Spleen (tissue), 7 donors: ENCODE results near the gene FAM237A.

Experiments
- POLR2A ChIP-seq, 3 donors: fragments of 450-650 bp; IDR thresholded peaks; one replicate each; pipeline ENCODE4 v1.5.1; 2017; ENCODE audit warnings: antibody characterized with exemption in 3 of 3, mild to moderate bottlenecking in 1 of 3
- TF ChIP-seq, protein P1 (sequence below), 11 experiments: fragments of 200-600 bp in 7 of 11; fragments of 450-650 bp in 4 of 11; sonication (generic) in 4 of 11; IDR thresholded peaks in 8 of 11; conservative IDR thresholded peaks in 3 of 11; 1 replicate in 7 of 11; 2 replicates in 4 of 11; pipeline versions ENCODE4 v1.4.0 to v1.8.0; 2016 to 2021; ENCODE audit warnings: antibody characterized with exemption in 11 of 11, inconsistent platforms in 4 of 11, mild to moderate bottlenecking in 1 of 11
- donor health status: DM: no; HTN: no; CAD: no; lungs with moderate emphysema.
- donor health status: DM: no; HTN: no; CAD: no.
- donor health status: DM: no; HTN: no; CAD: no.

DNA sequence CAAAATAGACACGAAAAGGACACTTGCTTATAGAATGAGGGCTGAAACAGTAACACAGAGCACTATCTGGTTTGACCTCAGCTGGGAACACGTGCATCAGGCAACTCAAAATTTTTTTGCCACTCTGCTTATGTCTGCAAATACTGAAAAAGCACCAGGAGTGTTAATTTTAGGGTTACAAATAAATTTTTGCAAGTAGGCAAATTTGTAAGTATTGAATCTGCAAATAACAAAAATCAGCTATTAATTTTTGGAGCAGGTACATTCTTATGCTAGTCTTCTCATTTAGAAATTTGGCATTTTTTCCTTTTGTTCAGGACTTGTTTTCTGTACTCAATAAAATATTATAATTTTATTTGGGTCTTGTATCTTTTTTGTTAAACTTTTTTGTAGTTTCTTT, 46.2 kb downstream of the FAM237A start:
- TF ChIP-seq, protein P1, sequence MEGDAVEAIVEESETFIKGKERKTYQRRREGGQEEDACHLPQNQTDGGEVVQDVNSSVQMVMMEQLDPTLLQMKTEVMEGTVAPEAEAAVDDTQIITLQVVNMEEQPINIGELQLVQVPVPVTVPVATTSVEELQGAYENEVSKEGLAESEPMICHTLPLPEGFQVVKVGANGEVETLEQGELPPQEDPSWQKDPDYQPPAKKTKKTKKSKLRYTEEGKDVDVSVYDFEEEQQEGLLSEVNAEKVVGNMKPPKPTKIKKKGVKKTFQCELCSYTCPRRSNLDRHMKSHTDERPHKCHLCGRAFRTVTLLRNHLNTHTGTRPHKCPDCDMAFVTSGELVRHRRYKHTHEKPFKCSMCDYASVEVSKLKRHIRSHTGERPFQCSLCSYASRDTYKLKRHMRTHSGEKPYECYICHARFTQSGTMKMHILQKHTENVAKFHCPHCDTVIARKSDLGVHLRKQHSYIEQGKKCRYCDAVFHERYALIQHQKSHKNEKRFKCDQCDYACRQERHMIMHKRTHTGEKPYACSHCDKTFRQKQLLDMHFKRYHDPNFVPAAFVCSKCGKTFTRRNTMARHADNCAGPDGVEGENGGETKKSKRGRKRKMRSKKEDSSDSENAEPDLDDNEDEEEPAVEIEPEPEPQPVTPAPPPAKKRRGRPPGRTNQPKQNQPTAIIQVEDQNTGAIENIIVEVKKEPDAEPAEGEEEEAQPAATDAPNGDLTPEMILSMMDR (IDR thresholded peaks at IDR 0.05 in 8 of 11, conservative IDR thresholded peaks at IDR 0.05 in 3 of 11): no peak
- TF ChIP-seq POLR2A (IDR thresholded peaks at IDR 0.05): no peak
